H1 (cell line): ENCODE results near the gene CYTH1. TPM values are rescaled to one million over a fixed set of nuclear protein-coding genes. Genes with fewer than 3 reads are reported as not detected.

Experiments used
- CTCF ChIA-PET: fragments of 300-600 bp; sonication (Branson Sonifier 250); formaldehyde crosslinking; loops from one replicate; lab custom pipeline; 2021; ENCODE audit not compliant: partially characterized antibody; lab: Charles Lee
- POLR2A ChIA-PET: fragments of 300-600 bp; sonication (Branson Sonifier 250); formaldehyde crosslinking; loops from one replicate; lab custom pipeline; 2021; ENCODE audit warnings: inconsistent platforms; ENCODE audit not compliant: partially characterized antibody; lab: Charles Lee
- DNase-seq, 2 experiments: peaks; one replicate each; pipeline versions ENCODE4 v3.0.0 to v3.0.0-alpha.2; 2010 to 2022; ENCODE audit warnings: low spot score in 2 of 2, low read depth in 1 of 2, mixed read lengths in 1 of 2
- FAIRE-seq: peaks from 2 replicates; lab custom pipeline; 2011; peaks lifted over from hg19 to GRCh38; lab: Jason Lieb, UNC
- H2AFZ ChIP-seq: 2 replicates; pipeline ENCODE4 v1.8.1; 2012; ENCODE audit warnings: low read length, inconsistent platforms
- H2AK5ac ChIP-seq: 2 replicates; pipeline ENCODE4 v1.6.1; 2013; ENCODE audit warnings: low read depth, low read length
- H2BK120ac ChIP-seq: replicated peaks from 2 replicates; pipeline ENCODE3; 2013; ENCODE audit warnings: low read depth, low read length, inconsistent platforms
- H2BK12ac ChIP-seq: 2 replicates; pipeline ENCODE4 v1.6.1; 2013; ENCODE audit warnings: low read depth, low read length
- H2BK15ac ChIP-seq: 2 replicates; pipeline ENCODE4 v1.6.1; 2013; ENCODE audit warnings: low read length
- H2BK20ac ChIP-seq: 2 replicates; pipeline ENCODE4 v1.6.1; 2013; ENCODE audit warnings: low read length
- H2BK5ac ChIP-seq: 2 replicates; pipeline ENCODE4 v1.6.1; 2013; ENCODE audit warnings: low read depth, low read length
- H3K14ac ChIP-seq: 2 replicates; pipeline ENCODE4 v1.6.1; 2013; ENCODE audit warnings: inconsistent platforms; ENCODE audit not compliant: insufficient read length
- H3K18ac ChIP-seq: 2 replicates; pipeline ENCODE4 v1.6.1; 2013; ENCODE audit warnings: low read length; ENCODE audit errors: extremely low read depth
- H3K23ac ChIP-seq: 2 replicates; pipeline ENCODE4 v1.6.1; 2013; ENCODE audit warnings: inconsistent platforms; ENCODE audit not compliant: insufficient read length
- H3K23me2 ChIP-seq: 2 replicates; pipeline ENCODE4 v1.6.1; 2013; ENCODE audit warnings: low read depth, low read length
- H3K27ac ChIP-seq: 2 replicates; pipeline ENCODE4 v1.6.1; 2011; ENCODE audit warnings: low read depth, low read length, inconsistent platforms
- H3K27me3 ChIP-seq, 4 experiments: replicated peaks in 1 of 4; 1 replicate in 1 of 4; 2 replicates in 3 of 4; pipeline versions ENCODE4 v1.6.1 to v1.8.1; 2011 to 2013; ENCODE audit warnings: low read length in 3 of 4, mild to moderate bottlenecking in 3 of 4, inconsistent platforms in 2 of 4, mixed read lengths in 2 of 4, moderate library complexity in 1 of 4; ENCODE audit not compliant: control insufficient read depth in 3 of 4, insufficient read depth in 3 of 4; ENCODE audit errors: extremely low read depth in 1 of 4
- H3K36me3 ChIP-seq, 4 experiments: 2 replicates each; pipeline versions ENCODE4 v1.6.1 to v1.8.1; 2011 to 2013; ENCODE audit warnings: mild to moderate bottlenecking in 4 of 4, low read length in 3 of 4, moderate library complexity in 2 of 4, control low read depth in 1 of 4, inconsistent platforms in 1 of 4; ENCODE audit not compliant: insufficient read depth in 4 of 4, control insufficient read depth in 2 of 4
- H3K4ac ChIP-seq: replicated peaks from 2 replicates; pipeline ENCODE3; 2013; ENCODE audit warnings: low read length, low read depth, mixed read lengths, inconsistent platforms; ENCODE audit not compliant: insufficient read length
- H3K4me1 ChIP-seq, 4 experiments: replicated peaks in 1 of 4; 1 replicate in 1 of 4; 2 replicates in 3 of 4; pipeline versions ENCODE4 v1.6.1 to v1.8.1; 2011 to 2013; ENCODE audit warnings: low read length in 3 of 4, inconsistent platforms in 2 of 4, mixed read lengths in 1 of 4; ENCODE audit not compliant: insufficient read depth in 4 of 4, control insufficient read depth in 3 of 4
- H3K4me2 ChIP-seq, 2 experiments: 2 replicates each; pipeline versions ENCODE4 v1.6.1 to v1.8.1; 2011 to 2013; ENCODE audit warnings: low read depth in 2 of 2, low read length in 2 of 2, control low read depth in 1 of 2, inconsistent platforms in 1 of 2, mild to moderate bottlenecking in 1 of 2; ENCODE audit not compliant: insufficient read depth in 1 of 2
- H3K4me3 ChIP-seq, 4 experiments: fragments of 200-600, 300-600 bp in 1 of 4; sonication (generic), shearing (Covaris generic), sonication (Bioruptor Twin) in 1 of 4; 2 replicates each; pipeline versions ENCODE4 v1.5.1 to v1.8.1; 2011 to 2016; ENCODE audit warnings: low read length in 4 of 4, low read depth in 3 of 4, control low read depth in 2 of 4, inconsistent platforms in 2 of 4, mild to moderate bottlenecking in 2 of 4, mixed read lengths in 1 of 4, moderate library complexity in 1 of 4; ENCODE audit not compliant: insufficient read depth in 2 of 4; ENCODE audit errors: extremely low read depth in 1 of 4
- H3K56ac ChIP-seq: replicated peaks from 2 replicates; pipeline ENCODE3; 2013; ENCODE audit warnings: low read depth, mild to moderate bottlenecking, mixed read lengths, low read length, inconsistent platforms; ENCODE audit not compliant: insufficient read length
- H3K79me1 ChIP-seq: 2 replicates; pipeline ENCODE4 v1.6.1; 2013; ENCODE audit warnings: low read depth, low read length, control low read depth
- H3K79me2 ChIP-seq, 2 experiments: 2 replicates each; pipeline versions ENCODE4 v1.6.1 to v1.8.1; 2012 to 2013; ENCODE audit warnings: low read length in 2 of 2, mild to moderate bottlenecking in 2 of 2, inconsistent platforms in 1 of 2; ENCODE audit not compliant: insufficient read depth in 2 of 2, control insufficient read depth in 1 of 2
- H3K9ac ChIP-seq, 4 experiments: replicated peaks in 1 of 4; 1 replicate in 1 of 4; 2 replicates in 3 of 4; pipeline versions ENCODE4 v1.6.1 to v1.8.1; 2011 to 2013; ENCODE audit warnings: low read depth in 3 of 4, low read length in 3 of 4, control low read depth in 2 of 4, mild to moderate bottlenecking in 2 of 4, moderate library complexity in 2 of 4, inconsistent platforms in 1 of 4; ENCODE audit errors: extremely low read depth in 1 of 4
- H3K9me3 ChIP-seq, 2 experiments: 2 replicates each; pipeline versions ENCODE4 v1.6.1 to v1.8.1; 2012 to 2013; ENCODE audit warnings: mild to moderate bottlenecking in 2 of 2, moderate library complexity in 2 of 2, control low read depth in 1 of 2, inconsistent platforms in 1 of 2, low read depth in 1 of 2, low read length in 1 of 2, mixed read lengths in 1 of 2; ENCODE audit not compliant: insufficient read depth in 2 of 2
- H4K20me1 ChIP-seq, 2 experiments: replicated peaks in 1 of 2; 2 replicates each; pipeline versions ENCODE3 to v1.8.1; 2011 to 2013; ENCODE audit warnings: inconsistent platforms in 2 of 2, low read length in 2 of 2, mild to moderate bottlenecking in 1 of 2; ENCODE audit not compliant: insufficient read depth in 2 of 2, control insufficient read depth in 1 of 2
- H4K5ac ChIP-seq: 2 replicates; pipeline ENCODE4 v1.6.1; 2013; ENCODE audit warnings: low read length, low read depth, mixed read lengths, inconsistent platforms; ENCODE audit not compliant: insufficient read length
- H4K8ac ChIP-seq: 2 replicates; pipeline ENCODE4 v1.8.0; 2013; ENCODE audit warnings: mild to moderate bottlenecking, moderate library complexity, low read length, inconsistent platforms; ENCODE audit not compliant: insufficient read depth; ENCODE audit errors: extremely low read depth
- H4K91ac ChIP-seq: replicated peaks from 2 replicates; pipeline ENCODE3; 2013; ENCODE audit warnings: low read length, mixed read lengths, inconsistent platforms; ENCODE audit not compliant: insufficient read length
- CHD2 ChIP-seq: IDR thresholded peaks from 2 replicates; pipeline ENCODE4 v1.6.1; 2012; ENCODE audit warnings: low read length, improper control_type of control experiment
- HDAC2 ChIP-seq, 2 experiments: fragments of 300-600 bp in 1 of 2; sonication (generic) in 1 of 2; IDR thresholded peaks; 2 replicates each; pipeline ENCODE4 v1.6.1; 2011 to 2012; ENCODE audit warnings: low read depth in 2 of 2, low read length in 2 of 2, mild to moderate bottlenecking in 2 of 2, moderate library complexity in 2 of 2, borderline replicate concordance in 1 of 2, inconsistent platforms in 1 of 2
- JUND ChIP-seq: IDR thresholded peaks from 2 replicates; pipeline ENCODE4 v1.6.1; 2011; ENCODE audit warnings: mild to moderate bottlenecking, improper control_type of control experiment, low read length
- KDM5A ChIP-seq: fragments of 200-600 bp; IDR thresholded peaks from 2 replicates; pipeline ENCODE4 v1.7.1; 2012; ENCODE audit warnings: mild to moderate bottlenecking, low read length, inconsistent platforms, mixed read lengths
- NANOG ChIP-seq: IDR thresholded peaks from 2 replicates; pipeline ENCODE4 v1.6.1; 2011; ENCODE audit warnings: low read length, low read depth, mild to moderate bottlenecking, inconsistent platforms; ENCODE audit not compliant: insufficient read depth, poor library complexity, severe bottlenecking
- SIN3A ChIP-seq, 2 experiments: IDR thresholded peaks in 1 of 2; conservative IDR thresholded peaks in 1 of 2; 2 replicates each; pipeline ENCODE4 v1.6.1; 2011 to 2012; ENCODE audit warnings: low read length in 2 of 2, improper control_type of control experiment in 1 of 2, low read depth in 1 of 2, mild to moderate bottlenecking in 1 of 2
- SIRT6 ChIP-seq: IDR thresholded peaks from one replicate; pipeline ENCODE4 v1.7.1; 2012; ENCODE audit warnings: low read length, inconsistent platforms
- YY1 ChIP-seq: IDR thresholded peaks from 2 replicates; pipeline ENCODE4 v1.6.1; 2011; ENCODE audit warnings: low read depth, mild to moderate bottlenecking, low read length
- WGBS, 2 experiments: shearing (Covaris generic) in 1 of 2; methylation state at CpG; one replicate each; pipeline versions ENCODE4 v1.1.6 to v1.1.7; 2013 to 2015; ENCODE audit warnings: low lambda C conversion rate in 2 of 2, mixed read lengths in 2 of 2, inconsistent platforms in 1 of 2, low coverage in 1 of 2, missing lambda C conversion rate in 1 of 2; ENCODE audit not compliant: insufficient replicate concordance in 2 of 2, insufficient coverage in 1 of 2, insufficient read length in 1 of 2; ENCODE audit errors: extremely low coverage in 1 of 2, missing lambda C conversion rate in 1 of 2; 5-methylcytosine and 5-hydroxymethylcytosine counted together
- polyA plus RNA-seq, 7 experiments: library from polyadenylated mRNA; depleted of rRNA in 3 of 7; stranded (reverse) in 5 of 7; unstranded in 2 of 7; fragments of >200 nt in 5 of 7; fragments of 200-250 nt in 2 of 7; gene quantifications; 1 replicate in 5 of 7; 2 replicates in 1 of 7; 4 replicates in 1 of 7; pipeline versions ENCODE4 v1.2.1 to v1.2.3, GENCODE V29; 2011 to 2013; ENCODE audit warnings: missing spikeins in 2 of 7, mixed read lengths in 2 of 7
- total RNA-seq: library from RNA; stranded (reverse); fragmentation: NEBNext Ultra II Directional; extraction: Animal tissue kit (Norgen Biotek cat#: 25700); gene quantifications from 2 replicates; pipeline ENCODE4 v1.2.1, GENCODE V29; 2021

Gene CYTH1
- total and polyA plus RNA-seq, 2 of the 8 experiments (the other 6 are each of a cell fraction or from before 2014, with no cell fraction given), result 12.8 to 14.8 TPM

DNA sequence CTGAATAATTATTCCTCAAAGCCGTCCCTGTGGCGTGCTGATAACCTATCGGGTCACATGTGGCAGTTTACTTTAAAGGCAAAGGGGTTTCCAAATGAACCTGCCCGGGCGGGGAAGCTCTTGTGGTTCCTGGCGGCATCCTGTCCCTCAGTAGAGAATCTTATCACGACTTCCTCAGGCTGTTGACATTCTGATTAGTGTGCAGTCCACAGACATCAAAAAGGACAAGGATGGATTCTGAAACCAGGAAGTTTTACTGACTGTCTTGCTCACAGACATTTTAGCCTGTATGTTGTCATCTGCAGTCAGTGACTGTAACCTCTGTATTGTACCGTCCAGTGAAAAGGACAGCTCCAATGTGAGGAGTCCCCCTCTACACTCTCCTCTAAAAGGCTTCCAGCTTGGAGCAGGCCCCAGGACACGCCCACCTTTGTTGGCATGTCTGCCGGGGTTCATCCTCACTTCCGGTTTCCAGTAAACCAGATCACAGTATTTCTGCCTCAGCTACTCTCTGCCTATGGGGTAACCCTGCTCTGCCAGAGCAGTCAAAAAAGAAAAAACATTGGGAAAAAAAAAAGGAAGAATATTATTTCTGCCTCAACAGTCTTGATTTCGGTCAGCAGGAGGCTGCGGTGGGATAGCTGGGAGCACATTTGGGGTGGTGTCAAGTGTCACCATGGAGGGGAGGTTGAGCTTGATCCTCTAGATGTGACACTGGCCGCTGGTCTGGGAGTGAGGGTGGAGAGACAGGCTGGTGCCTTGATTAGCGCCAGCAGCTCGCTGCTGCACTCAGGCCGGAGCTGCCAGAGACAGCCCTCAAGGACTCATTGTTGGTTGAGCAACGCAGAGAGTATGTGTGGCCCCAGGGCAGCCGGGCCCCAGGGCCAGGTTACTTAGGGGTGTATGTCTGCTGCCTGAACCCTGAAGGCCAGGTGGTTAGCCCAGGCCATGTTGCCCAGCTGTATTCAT is 115.8 kb downstream of the CYTH1 start:
- CTCF ChIA-PET, result interaction anchor here (0.6 to 3.1 kb wide), 11 partner anchors 10 to 581 kb away, joined by 3 to 13 read pairs (median 3); no protein-coding TSS in a partner anchor
- Histone ChIP-seq H3K27ac (no peak overlapping the region), H2BK15ac (no peak overlapping the region), H3K23ac (no peak overlapping the region), H4K20me1 (no peaks in the 10 kb centered on the region), H3K79me1 (no peaks in the 10 kb centered on the region), H3K4me1 (no peaks in the 10 kb centered on the region; a peak in 1 of 7 replicates), H4K91ac (no peak overlapping the region), H3K27me3 (no peaks in the 10 kb centered on the region), H3K9ac (no peak overlapping the region), H2BK12ac (no peak overlapping the region), H3K14ac (no peak overlapping the region), H2AFZ (no peak overlapping the region)
- no peak for FAIRE-seq
- DNase-seq, result no peak
- TF ChIP-seq CHD2 (no peak), SIRT6 (no peak), KDM5A (no peak), YY1 (no peak), SIN3A (conservative IDR thresholded peaks at IDR 0.05 in 1 of 2, IDR thresholded peaks at IDR 0.05 in 1 of 2; ENCODE audit: low read depth in 1 of 2, low read length in 2 of 2) (no peak), NANOG (no peak), JUND (no peak), HDAC2 (IDR thresholded peaks at IDR 0.05; ENCODE audit: borderline replicate concordance in 1 of 2, low read depth in 2 of 2, low read length in 2 of 2) (no peak)
- TF ChIP-seq, all 59 proteins: peak for 0
- Histone ChIP-seq H3K79me2 (no peaks in the 10 kb centered on the region), H3K36me3 (no peaks in the 10 kb centered on the region), H3K9me3 (no peaks in the 10 kb centered on the region), H3K4ac (no peak overlapping the region), H2BK20ac (no peak overlapping the region), H4K8ac (no peak overlapping the region), H2BK5ac (no peak overlapping the region), H3K4me2 (no peak overlapping the region), H3K18ac (no peak overlapping the region; the same call in 1 of the 2 replicates), H3K56ac (no peak overlapping the region), H4K5ac (no peak overlapping the region), H2BK120ac (no peak overlapping the region), H3K4me3 (no peak overlapping the region), H3K23me2 (no peaks in the 10 kb centered on the region; the same call in 1 of the 2 replicates), H2AK5ac (no peak overlapping the region)
- POLR2A ChIA-PET, result interaction anchor here (1.8 kb wide), 1 partner anchor 13 kb away, joined by 4 read pairs; no protein-coding TSS in a partner anchor
- 91% methylated on average over 19 of the region's 19 CpGs; no CpG with 5 or more reads in 1 of the 2 experiments for WGBS, 2 experiments
